ENCODE data around the gene SUCO. TPM values are rescaled to one million over a fixed set of nuclear protein-coding genes. Genes with fewer than 3 reads are reported as not detected.

The SUCO gene
- total RNA-seq, 1 experiment from 2014 or later = 22.6 TPM

- Histone ChIP-seq H3K9ac (ENCODE audit: low read length) (0 out of 2 replicates have a peak overlapping the region, but pooled peaks have one; percentile 8), H4K20me1 (ENCODE audit: insufficient read depth) (no peaks in the 10 kb centered on the region), H3K4me3 (replicated peaks in 1 of 2; ENCODE audit: low read depth in 1 of 2, low read length in 2 of 2) (peak overlapping the region in 1 of 2 experiments; percentile 29; a peak in 2 of 4 replicates), H3K27ac (ENCODE audit: low read depth, low read length) (peak overlapping the region; percentile 1; the same call in 1 of the 2 replicates), H3K79me2 (ENCODE audit: insufficient read depth, low read length) (no peaks in the 10 kb centered on the region), H3K4me1 (ENCODE audit: control insufficient read depth in 1 of 2, insufficient read depth in 2 of 2, low read length in 2 of 2) (peaks cover 3 to 32% of the 10 kb centered on the region in 2 experiments; a peak in 2 of 4 replicates), H3K9me3 (ENCODE audit: control insufficient read depth in 1 of 2, insufficient read depth in 1 of 2, low read depth in 1 of 2, low read length in 2 of 2) (no peaks in the 10 kb centered on the region), H3K36me3 (ENCODE audit: control insufficient read depth in 1 of 2, insufficient read depth in 2 of 2, low read length in 2 of 2) (peaks cover 8 to 9% of the 10 kb centered on the region in 2 experiments; a peak in 3 of 4 replicates), H2AFZ (ENCODE audit: low read depth, low read length, poor library complexity, severe bottlenecking) (no peak overlapping the region), H3K9me2 (ENCODE audit: insufficient read depth) (no peaks in the 10 kb centered on the region), H3K27me3 (ENCODE audit: insufficient read depth, low read length) (no peaks in the 10 kb centered on the region), H3K4me2 (ENCODE audit: low read length) (peak overlapping the region; percentile 61)
- DNase-seq (ENCODE audit: low read depth, low spot score) = peak; percentile 64
- ChIA-PET CTCF (interaction anchor here (1.1 kb wide), 1 partner anchor 10 kb away, joined by 3 read pairs; no protein-coding TSS in a partner anchor), RAD21 (ENCODE audit: low non-redundant PET in 1 of 2, low total read pairs in 2 of 2, uncharacterized antibody in 2 of 2, unreplicated experiment in 2 of 2) (no interaction called here), POLR2A (no interaction called here)
- peak; percentile 88 for ATAC-seq
- intact Hi-C loops (cut with micrococcal nuclease) = no loop called here
- BruUV-seq (replicated peaks) = no TSS peak
- TF ChIP-seq SP1 (IDR thresholded peaks at IDR 0.05; ENCODE audit: low read depth) = peak; percentile 88
- peak; percentile 95 for TF ChIP-seq FOSL1 (IDR thresholded peaks at IDR 0.05; ENCODE audit: low read depth)
- no peak for TF ChIP-seq ATF3 (IDR thresholded peaks at IDR 0.05)
- TF ChIP-seq YY1 (IDR thresholded peaks at IDR 0.05; ENCODE audit: extremely low read depth, insufficient replicate concordance, low read depth, low read length) = no peak
- TF ChIP-seq REST (IDR thresholded peaks at IDR 0.05; ENCODE audit: low read depth) = no peak
- 0 out of 2 replicates have a peak, but pooled peaks have one; percentile 26 for TF ChIP-seq POLR2AphosphoS5 (IDR thresholded peaks at IDR 0.05; ENCODE audit: low read depth, low read length)
- no peak for TF ChIP-seq EGR1 (IDR thresholded peaks at IDR 0.05; ENCODE audit: low read depth)
- no peak for TF ChIP-seq POLR2A (IDR thresholded peaks at IDR 0.05; ENCODE audit: borderline replicate concordance, extremely low read depth, insufficient read depth, insufficient read length)
- TF ChIP-seq ELF1 (IDR thresholded peaks at IDR 0.05; ENCODE audit: borderline replicate concordance, low read depth) = no peak
- TF ChIP-seq ZNF274 (IDR thresholded peaks at IDR 0.05; ENCODE audit: low read depth, low read length) = no peak
- no peak for TF ChIP-seq ZBTB33 (IDR thresholded peaks at IDR 0.05; ENCODE audit: extremely low read depth, insufficient replicate concordance, low read length)
- 0 out of 2 replicates have a peak, but pooled peaks have one; percentile 60 for TF ChIP-seq SRF (IDR thresholded peaks at IDR 0.05; ENCODE audit: low read depth)
- TF ChIP-seq ZFX (IDR thresholded peaks at IDR 0.05) = no peak
- TF ChIP-seq TCF7L2 (IDR thresholded peaks at IDR 0.05; ENCODE audit: borderline replicate concordance, extremely low read depth, insufficient read depth, insufficient read length) = no peak
- 0 out of 2 replicates have a peak, but pooled peaks have one; percentile 24 for TF ChIP-seq SIN3A (IDR thresholded peaks at IDR 0.05; ENCODE audit: low read depth)
- TF ChIP-seq MAX (IDR thresholded peaks at IDR 0.05) = 0 out of 2 replicates have a peak, but pooled peaks have one; percentile 9
- TF ChIP-seq CBX3 (IDR thresholded peaks at IDR 0.05; ENCODE audit: low read depth) = peak; percentile 74; the same call in 1 of the 2 replicates
- peak; percentile 93 for TF ChIP-seq JUND (IDR thresholded peaks at IDR 0.05)
- TF ChIP-seq RAD21 (IDR thresholded peaks at IDR 0.05; ENCODE audit: low read depth) = 0 out of 2 replicates have a peak, but pooled peaks have one; percentile 1
- TF ChIP-seq CEBPB (IDR thresholded peaks at IDR 0.05; ENCODE audit: low read depth) = peak; percentile 34; the same call in 1 of the 2 replicates
- no peak for TF ChIP-seq EZH2phosphoT487 (IDR thresholded peaks at IDR 0.05; ENCODE audit: borderline replicate concordance)
These were observed 55.6 kb downstream of the SUCO start for GRCh38 chr1:172588296-172589291.

Data from HCT116 (cell line).